IMR-90 (cell line): ENCODE measurements around the gene OAS3.

Source experiments
- CEBPB ChIP-seq: IDR thresholded peaks from 2 replicates; pipeline ENCODE4 v1.6.1; 2012; ENCODE audit warnings: low read depth, low read length, improper control_type of control experiment
- CHD1 ChIP-seq: IDR thresholded peaks from 2 replicates; pipeline ENCODE4 v1.6.1; 2012; ENCODE audit warnings: low read depth, low read length, improper control_type of control experiment
- FOS ChIP-seq: fragments of 150-350 bp; IDR thresholded peaks from 2 replicates; pipeline ENCODE4 v1.6.1; 2016; ENCODE audit warnings: low read depth, low read length
- MAFK ChIP-seq: IDR thresholded peaks from 2 replicates; pipeline ENCODE4 v1.6.1; 2012; ENCODE audit warnings: low read depth, low read length, improper control_type of control experiment
- MAZ ChIP-seq: IDR thresholded peaks from 2 replicates; pipeline ENCODE4 v1.6.1; 2012; ENCODE audit warnings: low read depth, mild to moderate bottlenecking, low read length, improper control_type of control experiment, moderate library complexity, borderline replicate concordance
- MXI1 ChIP-seq: IDR thresholded peaks from 2 replicates; pipeline ENCODE4 v1.6.1; 2012; ENCODE audit warnings: low read depth, mild to moderate bottlenecking, low read length, moderate library complexity, borderline replicate concordance
- NFE2L2 ChIP-seq: fragments of 150-350 bp; IDR thresholded peaks from 2 replicates; pipeline ENCODE4 v1.6.1; 2016; ENCODE audit warnings: low read depth, mild to moderate bottlenecking, low read length
- POLR2A ChIP-seq: IDR thresholded peaks from 2 replicates; pipeline ENCODE4 v1.6.1; 2012; ENCODE audit warnings: mild to moderate bottlenecking, low read depth, low read length
- RAD21 ChIP-seq: IDR thresholded peaks from 2 replicates; pipeline ENCODE4 v1.6.1; 2012; ENCODE audit warnings: low read length, improper control_type of control experiment
- RCOR1 ChIP-seq: IDR thresholded peaks from 2 replicates; pipeline ENCODE4 v1.6.1; 2012; ENCODE audit warnings: mild to moderate bottlenecking, low read length, improper control_type of control experiment; ENCODE audit not compliant: insufficient replicate concordance
- RFX5 ChIP-seq: IDR thresholded peaks from 2 replicates; pipeline ENCODE4 v1.8.0; 2012; ENCODE audit warnings: low read depth, mild to moderate bottlenecking, low read length, moderate library complexity
- SMC3 ChIP-seq: fragments of 150-350 bp; IDR thresholded peaks from 2 replicates; pipeline ENCODE4 v1.6.1; 2016; ENCODE audit warnings: low read depth, mild to moderate bottlenecking, antibody characterized with exemption, low read length, moderate library complexity
- TF ChIP-seq, protein P1 (sequence below): conservative IDR thresholded peaks from 2 replicates; pipeline ENCODE4 v1.5.1; 2012; ENCODE audit warnings: mild to moderate bottlenecking, low read depth, low read length, improper control_type of control experiment
- TF ChIP-seq, protein P2 (sequence below): fragments of 150-350 bp; IDR thresholded peaks from 2 replicates; pipeline ENCODE4 v1.6.1; 2017; ENCODE audit warnings: mild to moderate bottlenecking, antibody characterized with exemption, low read length, low read depth

DNA sequence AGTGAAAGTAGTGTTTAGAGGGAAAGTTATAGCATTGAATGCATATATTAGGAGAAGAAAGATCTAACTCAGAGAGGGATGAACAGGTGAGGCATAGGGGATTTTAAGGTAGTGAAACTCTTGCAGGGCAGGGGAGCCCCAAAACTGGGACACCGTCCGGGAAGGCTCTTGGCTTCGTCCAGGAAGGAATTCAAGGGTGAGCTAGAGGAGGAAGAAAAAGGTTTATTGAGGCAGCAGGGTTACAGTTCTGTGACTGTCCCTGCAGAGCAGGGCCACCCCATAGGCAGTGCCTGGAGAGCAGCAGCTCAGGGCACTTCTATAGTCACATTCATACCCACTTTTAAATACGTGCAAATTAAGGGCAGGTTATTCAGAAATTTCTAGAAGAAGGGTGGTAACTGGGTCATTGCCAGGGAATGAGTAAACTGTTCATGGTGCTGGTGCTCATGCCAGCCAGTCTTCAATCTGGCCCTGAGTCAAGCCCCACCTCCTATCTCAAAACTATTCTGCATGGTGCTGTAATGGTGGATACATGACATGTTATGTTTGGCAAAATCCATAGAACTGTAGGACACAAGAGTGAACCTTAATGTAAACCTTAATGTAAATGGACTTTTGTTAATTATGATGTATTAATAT lies 32.7 kb upstream of the OAS3 start:
- TF ChIP-seq RCOR1 (no peak), CHD1 (no peak), SMC3 (no peak), POLR2A (no peak), RFX5 (no peak), CEBPB (no peak), MAFK (no peak), RAD21 (no peak), MAZ (no peak), FOS (no peak), NFE2L2 (no peak), MXI1 (no peak)
- TF ChIP-seq, protein P1, sequence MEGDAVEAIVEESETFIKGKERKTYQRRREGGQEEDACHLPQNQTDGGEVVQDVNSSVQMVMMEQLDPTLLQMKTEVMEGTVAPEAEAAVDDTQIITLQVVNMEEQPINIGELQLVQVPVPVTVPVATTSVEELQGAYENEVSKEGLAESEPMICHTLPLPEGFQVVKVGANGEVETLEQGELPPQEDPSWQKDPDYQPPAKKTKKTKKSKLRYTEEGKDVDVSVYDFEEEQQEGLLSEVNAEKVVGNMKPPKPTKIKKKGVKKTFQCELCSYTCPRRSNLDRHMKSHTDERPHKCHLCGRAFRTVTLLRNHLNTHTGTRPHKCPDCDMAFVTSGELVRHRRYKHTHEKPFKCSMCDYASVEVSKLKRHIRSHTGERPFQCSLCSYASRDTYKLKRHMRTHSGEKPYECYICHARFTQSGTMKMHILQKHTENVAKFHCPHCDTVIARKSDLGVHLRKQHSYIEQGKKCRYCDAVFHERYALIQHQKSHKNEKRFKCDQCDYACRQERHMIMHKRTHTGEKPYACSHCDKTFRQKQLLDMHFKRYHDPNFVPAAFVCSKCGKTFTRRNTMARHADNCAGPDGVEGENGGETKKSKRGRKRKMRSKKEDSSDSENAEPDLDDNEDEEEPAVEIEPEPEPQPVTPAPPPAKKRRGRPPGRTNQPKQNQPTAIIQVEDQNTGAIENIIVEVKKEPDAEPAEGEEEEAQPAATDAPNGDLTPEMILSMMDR: no peak
- TF ChIP-seq, protein P2, sequence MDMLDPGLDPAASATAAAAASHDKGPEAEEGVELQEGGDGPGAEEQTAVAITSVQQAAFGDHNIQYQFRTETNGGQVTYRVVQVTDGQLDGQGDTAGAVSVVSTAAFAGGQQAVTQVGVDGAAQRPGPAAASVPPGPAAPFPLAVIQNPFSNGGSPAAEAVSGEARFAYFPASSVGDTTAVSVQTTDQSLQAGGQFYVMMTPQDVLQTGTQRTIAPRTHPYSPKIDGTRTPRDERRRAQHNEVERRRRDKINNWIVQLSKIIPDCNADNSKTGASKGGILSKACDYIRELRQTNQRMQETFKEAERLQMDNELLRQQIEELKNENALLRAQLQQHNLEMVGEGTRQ: no peak
